ENCODE data around the gene BRINP1.

The BRINP1 gene

DNA sequence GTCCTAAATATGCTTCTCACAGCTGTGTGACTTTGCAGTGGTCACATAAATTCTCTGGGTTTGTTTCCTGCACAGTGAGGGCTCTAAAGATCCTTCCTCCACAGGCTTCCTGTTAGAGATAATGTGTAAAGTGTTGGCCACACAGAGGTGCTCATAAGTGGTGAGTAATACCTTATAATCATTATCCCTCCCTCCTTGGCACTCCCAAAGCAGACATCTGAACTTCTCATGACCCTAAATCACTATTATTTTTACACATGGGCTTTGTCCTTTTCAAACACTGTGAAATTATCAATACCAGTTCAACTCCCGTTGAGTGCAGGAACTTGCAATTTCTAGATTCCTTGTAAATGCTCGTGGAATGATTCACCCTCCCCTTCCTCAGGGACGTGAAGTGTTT lies 100.2 kb downstream of the BRINP1 start:
- Histone ChIP-seq H3K27me3 (ENCODE audit: control insufficient read depth, insufficient read depth, low read length) (no peaks in the 10 kb centered on the region), H3K9ac (ENCODE audit: low read length) (no peak overlapping the region), H3K4me1 (ENCODE audit: control insufficient read depth, insufficient read depth, low read length) (no peaks in the 10 kb centered on the region), H3K36me3 (ENCODE audit: control insufficient read depth, insufficient read depth, low read length) (no peaks in the 10 kb centered on the region), H3K4me3 (ENCODE audit: low read length) (no peak overlapping the region), H3K9me3 (ENCODE audit: control insufficient read depth, low read length) (no peaks in the 10 kb centered on the region)

DNA sequence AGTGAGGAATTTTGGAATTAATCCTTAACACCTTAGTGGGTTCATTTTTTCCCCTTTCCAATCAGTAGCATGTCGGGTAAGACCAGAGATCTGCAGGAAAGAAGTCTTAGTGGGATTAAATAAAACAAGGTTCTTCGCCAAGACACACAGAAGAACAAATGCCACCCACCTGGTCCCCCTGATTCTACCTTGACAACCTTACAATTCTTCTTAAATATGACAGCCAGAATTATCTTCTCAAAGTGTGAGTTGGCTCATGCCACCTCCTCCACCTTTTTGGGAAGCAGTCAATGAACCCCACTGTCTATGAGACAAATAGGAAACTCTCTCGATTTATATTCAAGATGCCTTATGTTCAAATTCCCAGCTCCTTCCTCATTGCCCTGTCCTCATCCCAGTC lies 105.1 kb downstream of the BRINP1 start:
- Histone ChIP-seq H3K4me1 (ENCODE audit: control insufficient read depth, insufficient read depth, low read length) (no peaks in the 10 kb centered on the region), H3K4me3 (ENCODE audit: low read length) (no peak overlapping the region), H3K36me3 (ENCODE audit: control insufficient read depth, insufficient read depth, low read length) (no peaks in the 10 kb centered on the region), H3K27me3 (ENCODE audit: control insufficient read depth, insufficient read depth, low read length) (no peaks in the 10 kb centered on the region), H3K9me3 (ENCODE audit: control insufficient read depth, low read length) (no peaks in the 10 kb centered on the region), H3K9ac (ENCODE audit: low read length) (no peak overlapping the region)

DNA sequence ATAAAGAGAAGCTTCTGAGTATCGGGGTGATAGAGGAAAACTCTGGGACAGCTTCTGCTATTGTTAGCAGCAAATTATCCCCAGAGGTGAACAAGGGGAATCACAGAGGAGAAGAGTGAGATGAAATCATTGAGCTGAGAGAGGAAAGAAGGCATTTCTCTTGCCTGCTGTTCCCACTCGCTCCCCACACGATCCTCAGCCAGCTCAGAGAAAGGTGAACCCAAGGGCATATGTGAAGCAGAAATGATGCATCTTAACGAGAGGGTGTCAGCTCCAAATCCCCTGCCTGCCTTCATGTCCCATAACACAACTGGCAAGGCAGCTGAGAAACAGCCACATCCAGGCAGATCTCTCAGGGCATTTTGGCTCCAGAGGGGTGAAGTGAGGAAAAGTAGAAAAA lies 111.6 kb downstream of the BRINP1 start:
- Histone ChIP-seq H3K4me3 (ENCODE audit: low read length) (no peak overlapping the region), H3K9ac (ENCODE audit: low read length) (no peak overlapping the region), H3K4me1 (ENCODE audit: control insufficient read depth, insufficient read depth, low read length) (no peaks in the 10 kb centered on the region), H3K36me3 (ENCODE audit: control insufficient read depth, insufficient read depth, low read length) (no peaks in the 10 kb centered on the region), H3K9me3 (ENCODE audit: control insufficient read depth, low read length) (no peaks in the 10 kb centered on the region), H3K27me3 (ENCODE audit: control insufficient read depth, insufficient read depth, low read length) (no peaks in the 10 kb centered on the region)

DNA sequence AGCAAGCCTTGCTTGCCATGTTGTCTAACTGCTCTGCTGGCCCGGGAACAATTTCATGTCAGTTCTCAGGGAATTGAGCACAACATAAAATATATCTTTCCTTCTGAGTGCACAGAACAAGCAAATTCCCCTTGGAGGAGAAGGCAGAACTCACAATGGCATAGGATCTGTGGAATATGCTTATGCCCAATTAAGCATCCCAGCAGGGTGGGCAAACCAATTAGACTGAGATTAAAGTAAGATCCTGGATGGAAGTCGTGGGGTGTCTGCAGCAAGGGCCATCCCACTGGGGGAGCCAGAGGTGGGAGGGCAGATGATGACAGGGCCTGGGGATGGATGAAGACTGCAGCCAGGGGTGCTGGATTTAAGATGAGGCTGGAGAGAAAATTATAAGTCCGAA lies 114.1 kb downstream of the BRINP1 start:
- no peaks in the 10 kb centered on the region for H3K9me3 ChIP-seq (ENCODE audit: control insufficient read depth, low read length)
- no peak overlapping the region for H3K4me3 ChIP-seq (ENCODE audit: low read length)
- H3K9ac ChIP-seq (ENCODE audit: low read length) = no peak overlapping the region
- no peaks in the 10 kb centered on the region for H3K27me3 ChIP-seq (ENCODE audit: control insufficient read depth, insufficient read depth, low read length)
- H3K36me3 ChIP-seq (ENCODE audit: control insufficient read depth, insufficient read depth, low read length) = no peaks in the 10 kb centered on the region
- H3K4me1 ChIP-seq (ENCODE audit: control insufficient read depth, insufficient read depth, low read length) = no peaks in the 10 kb centered on the region

DNA sequence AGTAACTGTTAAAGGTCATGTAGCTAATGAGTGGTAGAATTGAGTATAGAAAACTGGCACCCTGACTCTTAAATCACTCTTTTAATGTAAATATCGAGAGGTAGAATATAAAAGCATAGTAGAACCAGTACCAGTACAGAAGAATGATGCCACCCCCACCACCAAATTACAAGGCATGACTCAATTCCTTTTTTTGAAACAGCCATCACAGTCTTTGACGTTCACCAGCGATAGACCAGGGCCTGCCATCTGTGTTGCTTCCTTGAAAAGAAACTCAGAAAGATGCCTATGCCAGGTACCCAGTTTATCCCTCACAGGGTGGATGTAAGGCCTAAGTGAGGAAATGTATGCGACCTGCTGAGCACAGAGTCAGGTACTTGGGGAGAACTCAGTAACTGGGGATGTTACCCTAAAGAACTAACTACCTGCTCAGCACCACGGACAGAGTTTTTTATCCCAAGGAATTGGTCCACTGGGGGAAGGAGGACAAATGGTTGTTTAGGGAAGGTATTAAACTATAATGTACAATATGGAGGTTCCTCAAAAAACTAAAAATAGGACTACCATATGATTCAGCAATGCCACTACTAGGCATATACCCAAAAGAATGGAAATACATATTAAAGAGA lies 116.5 kb downstream of the BRINP1 start:
- Histone ChIP-seq H3K36me3 (ENCODE audit: control insufficient read depth, insufficient read depth, low read length) (no peaks in the 10 kb centered on the region), H3K4me3 (ENCODE audit: low read length) (no peak overlapping the region), H3K27me3 (ENCODE audit: control insufficient read depth, insufficient read depth, low read length) (no peaks in the 10 kb centered on the region), H3K4me1 (ENCODE audit: control insufficient read depth, insufficient read depth, low read length) (no peaks in the 10 kb centered on the region), H3K9me3 (ENCODE audit: control insufficient read depth, low read length) (no peaks in the 10 kb centered on the region), H3K9ac (ENCODE audit: low read length) (no peak overlapping the region)

DNA sequence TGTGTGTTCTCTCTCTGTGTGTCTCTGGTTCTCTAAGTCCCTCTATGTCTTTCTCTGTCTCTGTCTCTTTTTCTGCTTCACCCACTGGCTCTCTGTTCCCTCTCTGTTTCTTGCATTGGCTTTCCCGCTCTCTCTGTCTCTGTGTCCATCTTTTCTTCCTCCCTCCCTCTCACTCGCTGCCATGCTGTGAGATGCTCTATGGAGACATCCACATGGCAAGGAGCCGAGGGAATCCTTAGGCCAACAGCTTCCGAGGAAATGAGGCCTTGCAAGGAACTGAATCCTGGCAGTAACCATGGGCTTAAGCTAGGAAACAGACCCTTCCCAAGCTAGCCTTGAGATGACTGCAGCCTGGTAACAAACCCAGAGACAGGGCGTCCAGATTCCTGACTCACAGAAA lies 117.3 kb downstream of the BRINP1 start:
- no peaks in the 10 kb centered on the region for H3K36me3 ChIP-seq (ENCODE audit: control insufficient read depth, insufficient read depth, low read length)
- H3K27me3 ChIP-seq (ENCODE audit: control insufficient read depth, insufficient read depth, low read length) = no peaks in the 10 kb centered on the region
- H3K4me3 ChIP-seq (ENCODE audit: low read length) = no peak overlapping the region
- no peak overlapping the region for H3K9ac ChIP-seq (ENCODE audit: low read length)
- no peaks in the 10 kb centered on the region for H3K4me1 ChIP-seq (ENCODE audit: control insufficient read depth, insufficient read depth, low read length)
- no peaks in the 10 kb centered on the region for H3K9me3 ChIP-seq (ENCODE audit: control insufficient read depth, low read length)

DNA sequence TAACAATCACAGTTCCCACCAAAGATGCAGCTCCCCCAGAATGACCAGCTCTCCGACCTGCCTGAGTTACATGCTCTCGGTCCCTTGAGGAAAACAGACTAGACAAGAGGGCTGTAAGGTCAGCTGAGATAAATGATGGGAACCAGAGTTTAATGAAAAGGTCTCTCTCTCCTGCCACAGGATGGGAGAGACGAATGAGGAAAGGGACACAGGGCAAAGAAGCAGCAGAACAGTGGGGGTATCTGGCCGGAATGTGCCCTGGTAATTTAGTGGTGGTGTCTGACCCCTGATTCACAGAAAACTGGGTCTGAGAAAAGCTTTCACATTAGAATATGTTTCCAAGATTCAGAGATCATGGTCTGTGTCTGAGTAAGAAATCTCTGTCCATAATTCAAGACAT lies 118.5 kb downstream of the BRINP1 start:
- Histone ChIP-seq H3K4me3 (ENCODE audit: low read length) (no peak overlapping the region), H3K4me1 (ENCODE audit: control insufficient read depth, insufficient read depth, low read length) (no peaks in the 10 kb centered on the region), H3K36me3 (ENCODE audit: control insufficient read depth, insufficient read depth, low read length) (no peaks in the 10 kb centered on the region), H3K9ac (ENCODE audit: low read length) (no peak overlapping the region), H3K9me3 (ENCODE audit: control insufficient read depth, low read length) (no peaks in the 10 kb centered on the region), H3K27me3 (ENCODE audit: control insufficient read depth, insufficient read depth, low read length) (no peaks in the 10 kb centered on the region)

DNA sequence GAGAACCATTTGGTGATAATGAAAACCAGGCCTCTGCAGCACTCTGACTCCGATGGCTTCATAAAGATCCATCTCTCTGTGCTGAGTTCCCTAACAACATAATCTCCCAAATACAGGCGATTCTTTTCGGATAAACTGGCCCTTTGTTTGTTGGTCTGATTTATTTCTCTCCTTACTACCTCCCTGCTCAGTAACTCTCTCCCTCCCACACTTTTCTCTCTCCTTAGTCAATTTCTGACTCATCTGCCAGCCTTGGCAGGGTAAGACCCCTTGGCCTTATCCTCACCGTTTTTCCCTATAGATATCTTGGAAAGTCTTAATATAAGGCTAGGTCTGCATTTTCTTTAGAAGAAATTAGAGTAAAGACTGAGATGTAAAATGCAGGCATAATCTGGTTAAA lies 128.7 kb downstream of the BRINP1 start:
- Histone ChIP-seq H3K4me1 (ENCODE audit: control insufficient read depth, insufficient read depth, low read length) (no peaks in the 10 kb centered on the region), H3K27me3 (ENCODE audit: control insufficient read depth, insufficient read depth, low read length) (no peaks in the 10 kb centered on the region), H3K9ac (ENCODE audit: low read length) (no peak overlapping the region), H3K36me3 (ENCODE audit: control insufficient read depth, insufficient read depth, low read length) (no peaks in the 10 kb centered on the region), H3K9me3 (ENCODE audit: control insufficient read depth, low read length) (no peaks in the 10 kb centered on the region), H3K4me3 (ENCODE audit: low read length) (no peak overlapping the region)

DNA sequence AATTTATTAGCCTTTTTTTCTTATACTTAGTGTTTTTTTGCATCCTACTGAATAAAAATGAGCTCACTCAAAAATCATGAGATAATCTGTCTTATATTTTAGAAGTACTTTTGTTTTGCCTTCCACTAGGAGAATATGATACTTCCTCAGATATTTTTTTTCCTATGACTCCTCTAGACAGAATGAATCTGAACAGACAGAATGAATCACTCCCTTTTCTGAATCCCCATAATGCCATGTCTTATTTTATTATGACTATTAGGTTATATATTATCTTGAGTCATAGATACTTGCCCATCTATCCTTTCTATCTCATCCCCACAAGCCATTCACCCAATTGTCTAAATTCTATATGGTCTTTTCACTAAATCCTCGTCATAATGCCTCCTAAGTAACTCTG lies 134.6 kb downstream of the BRINP1 start:
- H3K4me3 ChIP-seq (ENCODE audit: low read length) = no peak overlapping the region
- no peaks in the 10 kb centered on the region for H3K27me3 ChIP-seq (ENCODE audit: control insufficient read depth, insufficient read depth, low read length)
- no peaks in the 10 kb centered on the region for H3K9me3 ChIP-seq (ENCODE audit: control insufficient read depth, low read length)
- H3K4me1 ChIP-seq (ENCODE audit: control insufficient read depth, insufficient read depth, low read length) = no peaks in the 10 kb centered on the region
- no peak overlapping the region for H3K9ac ChIP-seq (ENCODE audit: low read length)
- no peaks in the 10 kb centered on the region for H3K36me3 ChIP-seq (ENCODE audit: control insufficient read depth, insufficient read depth, low read length)

DNA sequence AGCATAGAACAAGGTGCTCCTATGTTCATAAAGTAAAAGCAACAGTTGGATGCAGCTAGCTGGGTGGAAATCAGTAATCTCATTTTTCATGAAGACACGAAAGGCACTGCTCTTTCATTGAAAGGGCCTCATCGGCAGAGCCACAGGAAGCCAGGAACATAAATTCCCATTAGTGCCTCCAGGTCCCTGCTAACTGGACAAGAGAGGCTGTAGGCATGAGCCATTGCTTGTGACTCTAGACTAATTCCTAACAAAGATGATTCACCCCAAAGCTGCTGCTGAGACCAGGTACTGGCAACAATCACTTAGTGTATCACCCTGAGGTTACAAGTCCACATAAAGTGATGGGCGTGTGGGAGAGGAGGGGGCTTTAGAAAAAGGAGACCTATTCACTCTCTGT lies 141.8 kb downstream of the BRINP1 start:
- no peaks in the 10 kb centered on the region for H3K36me3 ChIP-seq (ENCODE audit: control insufficient read depth, insufficient read depth, low read length)
- H3K9me3 ChIP-seq (ENCODE audit: control insufficient read depth, low read length) = no peaks in the 10 kb centered on the region
- no peaks in the 10 kb centered on the region for H3K4me1 ChIP-seq (ENCODE audit: control insufficient read depth, insufficient read depth, low read length)
- H3K9ac ChIP-seq (ENCODE audit: low read length) = no peak overlapping the region
- H3K27me3 ChIP-seq (ENCODE audit: control insufficient read depth, insufficient read depth, low read length) = no peaks in the 10 kb centered on the region
- no peak overlapping the region for H3K4me3 ChIP-seq (ENCODE audit: low read length)

DNA sequence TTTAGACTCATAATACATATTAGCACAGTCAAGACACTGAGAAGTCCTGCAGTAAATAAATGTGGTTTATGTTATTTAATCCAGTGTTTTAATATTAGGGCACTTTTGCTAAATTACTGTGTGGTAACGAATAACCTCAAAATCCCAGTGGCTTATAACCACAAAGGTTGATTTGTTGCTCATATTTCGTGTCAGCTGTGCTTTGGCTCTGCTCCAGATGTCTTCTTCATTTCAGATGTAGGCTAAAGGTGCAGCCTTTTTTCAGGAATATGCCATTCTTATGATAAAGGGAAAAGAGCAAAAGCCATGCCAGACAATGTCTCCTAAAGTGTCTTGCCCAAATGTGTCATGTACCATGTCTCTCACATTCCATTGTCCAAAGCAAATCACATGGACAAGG lies 144.8 kb downstream of the BRINP1 start:
- H3K36me3 ChIP-seq (ENCODE audit: control insufficient read depth, insufficient read depth, low read length) = no peaks in the 10 kb centered on the region
- H3K27me3 ChIP-seq (ENCODE audit: control insufficient read depth, insufficient read depth, low read length) = no peaks in the 10 kb centered on the region
- H3K4me1 ChIP-seq (ENCODE audit: control insufficient read depth, insufficient read depth, low read length) = no peaks in the 10 kb centered on the region
- H3K9ac ChIP-seq (ENCODE audit: low read length) = no peak overlapping the region
- H3K9me3 ChIP-seq (ENCODE audit: control insufficient read depth, low read length) = no peaks in the 10 kb centered on the region
- H3K4me3 ChIP-seq (ENCODE audit: low read length) = no peak overlapping the region

DNA sequence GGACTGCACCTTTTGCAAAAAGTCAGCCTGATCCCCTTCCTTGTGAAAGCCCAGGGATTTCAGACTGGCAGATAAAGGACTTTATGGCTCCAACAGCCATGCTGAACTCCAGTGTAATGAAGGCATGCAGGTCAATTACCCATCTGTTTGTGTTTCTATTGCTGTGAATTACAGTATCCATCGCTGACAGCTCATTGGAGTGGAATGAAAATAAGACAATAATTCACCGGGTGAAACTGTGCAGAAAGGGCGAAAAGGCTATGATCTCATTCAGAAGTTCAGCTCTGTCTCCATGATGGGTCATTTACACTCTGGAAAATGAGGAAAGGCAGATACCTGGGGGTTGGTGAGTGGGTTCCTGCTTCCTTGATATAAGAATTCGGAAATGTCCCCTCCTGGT lies 148.0 kb downstream of the BRINP1 start:
- Histone ChIP-seq H3K9me3 (ENCODE audit: control insufficient read depth, low read length) (no peaks in the 10 kb centered on the region), H3K9ac (ENCODE audit: low read length) (no peak overlapping the region), H3K27me3 (ENCODE audit: control insufficient read depth, insufficient read depth, low read length) (no peaks in the 10 kb centered on the region), H3K4me1 (ENCODE audit: control insufficient read depth, insufficient read depth, low read length) (no peaks in the 10 kb centered on the region), H3K36me3 (ENCODE audit: control insufficient read depth, insufficient read depth, low read length) (no peaks in the 10 kb centered on the region), H3K4me3 (ENCODE audit: low read length) (no peak overlapping the region)

DNA sequence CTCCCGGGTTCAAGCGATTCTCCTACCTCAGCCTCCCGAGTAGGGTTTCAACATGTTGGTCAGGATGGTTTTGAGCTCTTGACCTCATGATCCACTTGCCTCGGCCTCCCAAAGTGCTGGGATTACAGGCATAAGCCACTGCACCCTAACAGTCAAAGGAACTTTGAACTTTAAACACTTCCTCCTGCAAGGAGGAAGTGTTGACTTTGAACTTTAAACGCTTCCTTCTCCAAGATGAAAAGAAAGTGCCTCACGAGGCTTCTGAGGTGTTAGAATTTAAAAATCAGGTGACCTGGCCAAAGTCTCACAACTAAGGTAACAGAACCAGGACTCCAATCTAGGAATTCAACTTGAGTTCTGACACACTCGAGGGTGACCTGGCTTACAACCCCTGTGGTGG lies 150.9 kb downstream of the BRINP1 start:
- Histone ChIP-seq H3K36me3 (ENCODE audit: control insufficient read depth, insufficient read depth, low read length) (no peaks in the 10 kb centered on the region), H3K4me1 (ENCODE audit: control insufficient read depth, insufficient read depth, low read length) (no peaks in the 10 kb centered on the region), H3K9me3 (ENCODE audit: control insufficient read depth, low read length) (no peaks in the 10 kb centered on the region), H3K4me3 (ENCODE audit: low read length) (no peak overlapping the region), H3K9ac (ENCODE audit: low read length) (no peak overlapping the region), H3K27me3 (ENCODE audit: control insufficient read depth, insufficient read depth, low read length) (no peaks in the 10 kb centered on the region)
